ENCODE data around the gene SPG7.

Gene SPG7

GRCh38 chr16:89498839-89499238 is 9.4 kb upstream of the SPG7 start:
- Histone ChIP-seq H3K4me1 (ENCODE audit: insufficient read depth, low read length) (no peaks in the 10 kb centered on the region), H3K79me2 (ENCODE audit: insufficient read depth, low read length) (peaks cover 12% of the 10 kb centered on the region; the same call in 1 of the 2 replicates), H3K4me2 (ENCODE audit: insufficient read depth, low read length) (no peak overlapping the region), H3K9ac (ENCODE audit: low read depth, low read length) (no peak overlapping the region), H4K20me1 (ENCODE audit: insufficient read depth, low read length) (peaks cover 6% of the 10 kb centered on the region; the same call in 1 of the 2 replicates), H2AFZ (ENCODE audit: low read depth, low read length) (no peak overlapping the region), H3K27ac (ENCODE audit: low read length) (no peak overlapping the region), H3K36me3 (ENCODE audit: insufficient read depth, low read length) (0 out of 2 replicates have a peak, but pooled peaks cover 3% of the 10 kb centered on the region), H3K27me3 (ENCODE audit: insufficient read depth, low read length, poor library complexity) (no peaks in the 10 kb centered on the region), H3K4me3 (ENCODE audit: low read depth in 1 of 2, low read length in 2 of 2) (no peak overlapping the region), H3K9me3 (ENCODE audit: insufficient read depth, low read length, severe bottlenecking) (no peaks in the 10 kb centered on the region)
- no peak for ATAC-seq (ENCODE audit: insufficient read depth, low read depth)
- TF ChIP-seq, protein P1, sequence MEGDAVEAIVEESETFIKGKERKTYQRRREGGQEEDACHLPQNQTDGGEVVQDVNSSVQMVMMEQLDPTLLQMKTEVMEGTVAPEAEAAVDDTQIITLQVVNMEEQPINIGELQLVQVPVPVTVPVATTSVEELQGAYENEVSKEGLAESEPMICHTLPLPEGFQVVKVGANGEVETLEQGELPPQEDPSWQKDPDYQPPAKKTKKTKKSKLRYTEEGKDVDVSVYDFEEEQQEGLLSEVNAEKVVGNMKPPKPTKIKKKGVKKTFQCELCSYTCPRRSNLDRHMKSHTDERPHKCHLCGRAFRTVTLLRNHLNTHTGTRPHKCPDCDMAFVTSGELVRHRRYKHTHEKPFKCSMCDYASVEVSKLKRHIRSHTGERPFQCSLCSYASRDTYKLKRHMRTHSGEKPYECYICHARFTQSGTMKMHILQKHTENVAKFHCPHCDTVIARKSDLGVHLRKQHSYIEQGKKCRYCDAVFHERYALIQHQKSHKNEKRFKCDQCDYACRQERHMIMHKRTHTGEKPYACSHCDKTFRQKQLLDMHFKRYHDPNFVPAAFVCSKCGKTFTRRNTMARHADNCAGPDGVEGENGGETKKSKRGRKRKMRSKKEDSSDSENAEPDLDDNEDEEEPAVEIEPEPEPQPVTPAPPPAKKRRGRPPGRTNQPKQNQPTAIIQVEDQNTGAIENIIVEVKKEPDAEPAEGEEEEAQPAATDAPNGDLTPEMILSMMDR (IDR thresholded peaks at IDR 0.05; ENCODE audit: borderline replicate concordance, extremely low read depth, low read length, poor library complexity, severe bottlenecking) = no peak
- TF ChIP-seq EZH2 (IDR thresholded peaks at IDR 0.05; ENCODE audit: borderline replicate concordance, low read depth, low read length, severe bottlenecking) = no peak
- no peak for DNase-seq

DNA sequence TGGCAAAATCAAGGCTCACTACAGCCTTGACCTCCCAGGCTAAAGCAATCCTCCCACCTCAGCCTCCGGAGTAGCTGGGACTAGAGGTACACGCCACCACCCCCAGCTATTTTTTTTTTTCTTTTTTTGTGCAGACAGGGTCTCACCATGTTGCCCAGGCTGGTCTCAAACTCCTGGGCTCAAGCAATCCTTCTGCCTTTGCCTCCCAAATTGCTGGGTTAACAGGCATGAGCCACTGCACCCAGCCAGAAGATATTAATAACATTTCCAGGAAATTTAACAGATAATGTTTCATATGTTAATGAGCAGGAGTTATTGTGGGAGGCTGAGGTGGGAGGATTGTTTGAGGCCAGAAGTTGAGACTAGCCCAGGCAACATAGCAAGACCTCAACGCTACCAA is 8.4 kb upstream of the SPG7 start:
- H2AFZ ChIP-seq (ENCODE audit: low read depth, low read length) = no peak overlapping the region
- H3K9me3 ChIP-seq (ENCODE audit: insufficient read depth, low read length, severe bottlenecking) = no peaks in the 10 kb centered on the region
- peaks cover 9% of the 10 kb centered on the region; the same call in 1 of the 2 replicates for H3K79me2 ChIP-seq (ENCODE audit: insufficient read depth, low read length)
- 0 out of 2 replicates have a peak, but pooled peaks cover 3% of the 10 kb centered on the region for H3K36me3 ChIP-seq (ENCODE audit: insufficient read depth, low read length)
- H3K27me3 ChIP-seq (ENCODE audit: insufficient read depth, low read length, poor library complexity) = no peaks in the 10 kb centered on the region
- no peak overlapping the region for H3K27ac ChIP-seq (ENCODE audit: low read length)
- no peak overlapping the region for H3K4me2 ChIP-seq (ENCODE audit: insufficient read depth, low read length)
- TF ChIP-seq, protein P1 (IDR thresholded peaks at IDR 0.05; ENCODE audit: borderline replicate concordance, extremely low read depth, low read length, poor library complexity, severe bottlenecking) = no peak
- TF ChIP-seq EZH2 (IDR thresholded peaks at IDR 0.05; ENCODE audit: borderline replicate concordance, low read depth, low read length, severe bottlenecking) = no peak
- ATAC-seq (ENCODE audit: insufficient read depth, low read depth) (no peak), DNase-seq (no peak)
- H3K9ac ChIP-seq (ENCODE audit: low read depth, low read length) = no peak overlapping the region
- H3K4me1 ChIP-seq (ENCODE audit: insufficient read depth, low read length) = no peaks in the 10 kb centered on the region
- peaks cover 2% of the 10 kb centered on the region; the same call in 1 of the 2 replicates for H4K20me1 ChIP-seq (ENCODE audit: insufficient read depth, low read length)
- H3K4me3 ChIP-seq (ENCODE audit: low read depth in 1 of 2, low read length in 2 of 2) = no peak overlapping the region

DNA sequence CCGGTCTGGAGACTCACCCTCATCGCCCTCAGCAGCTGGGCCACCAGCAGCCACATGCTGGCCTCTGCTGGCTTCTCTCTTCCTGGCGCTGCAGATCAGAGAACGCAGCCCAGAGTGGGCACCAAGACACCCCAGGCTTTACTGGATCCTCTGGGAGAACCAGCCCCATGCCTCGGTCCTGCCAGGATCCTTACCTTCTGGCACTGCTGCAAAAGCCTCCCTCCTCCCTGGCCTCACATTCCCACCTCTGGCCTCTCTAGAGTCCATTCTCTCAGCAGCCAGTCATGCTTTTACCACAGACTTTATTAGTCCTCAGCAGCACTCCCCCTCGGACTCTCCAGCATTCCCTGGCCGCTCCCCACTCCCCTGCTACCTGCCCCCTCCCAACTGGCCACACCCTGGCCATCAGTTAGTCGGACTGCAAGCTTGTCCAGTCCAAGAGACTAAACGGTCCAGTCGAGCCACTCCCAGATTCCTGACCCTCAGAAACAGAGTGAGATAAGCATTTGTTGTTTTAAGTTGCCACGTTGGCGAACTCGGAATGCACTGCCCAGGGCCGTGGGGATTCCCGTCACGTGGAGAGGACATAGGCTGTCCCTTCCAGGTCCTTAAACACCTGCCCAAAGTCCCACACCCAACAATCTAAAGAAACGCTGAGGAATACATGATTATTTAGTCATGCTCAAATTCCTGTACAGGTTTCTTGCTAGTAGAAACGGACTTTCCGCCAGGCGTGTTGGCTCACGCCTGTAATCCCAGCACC is 5.9 kb upstream of the SPG7 start:
- H3K9ac ChIP-seq (ENCODE audit: low read depth, low read length) = no peak overlapping the region
- H3K9me3 ChIP-seq (ENCODE audit: insufficient read depth, low read length, severe bottlenecking) = no peaks in the 10 kb centered on the region
- peaks cover 13% of the 10 kb centered on the region for H3K79me2 ChIP-seq (ENCODE audit: insufficient read depth, low read length)
- no peak for DNase-seq
- H3K4me3 ChIP-seq (ENCODE audit: low read depth in 1 of 2, low read length in 2 of 2) = no peak overlapping the region
- peaks cover 22% of the 10 kb centered on the region for H3K4me1 ChIP-seq (ENCODE audit: insufficient read depth, low read length)
- no peak for TF ChIP-seq EZH2 (IDR thresholded peaks at IDR 0.05; ENCODE audit: borderline replicate concordance, low read depth, low read length, severe bottlenecking)
- TF ChIP-seq, protein P1 (IDR thresholded peaks at IDR 0.05; ENCODE audit: borderline replicate concordance, extremely low read depth, low read length, poor library complexity, severe bottlenecking) = no peak
- no peak overlapping the region for H3K27ac ChIP-seq (ENCODE audit: low read length)
- H3K36me3 ChIP-seq (ENCODE audit: insufficient read depth, low read length) = 0 out of 2 replicates have a peak, but pooled peaks cover 3% of the 10 kb centered on the region
- no peak for ATAC-seq (ENCODE audit: insufficient read depth, low read depth)
- H3K4me2 ChIP-seq (ENCODE audit: insufficient read depth, low read length) = no peak overlapping the region
- no peak overlapping the region for H2AFZ ChIP-seq (ENCODE audit: low read depth, low read length)
- H3K27me3 ChIP-seq (ENCODE audit: insufficient read depth, low read length, poor library complexity) = no peaks in the 10 kb centered on the region
- no peaks in the 10 kb centered on the region; the same call in 1 of the 2 replicates for H4K20me1 ChIP-seq (ENCODE audit: insufficient read depth, low read length)
